GM19372 (cell line): ENCODE results near the gene CACUL1.
"Not testable (repeated sequence)": the region's sequence is repeated elsewhere in the genome, so short reads cannot be mapped to it uniquely, and the experiment has no call there.

Experiments used
- ATAC-seq: cut with Tn5 transposase; IDR thresholded peaks from one replicate; pipeline ENCODE4 v1.9.1; 2021; ENCODE audit warnings: mild to moderate bottlenecking, low read depth, moderate library complexity; ENCODE audit not compliant: unreplicated experiment

Gene CACUL1

GRCh38 chr10:118754556-118755423 lies at the start of gene CACUL1:
Gene CACUL1 (minus strand): TSS chr10:118754970. CDS start chr10:118754762, 208 bp downstream.
- ATAC-seq, result peak; percentile 92

- ATAC-seq, result no peak
Measured at GRCh38 chr10:118804262-118804773, 49.5 kb upstream of the CACUL1 start.

GRCh38 chr10:118802126-118802793 lies 47.5 kb upstream of the CACUL1 start:
- no peak for ATAC-seq

GRCh38 chr10:118800920-118801319 lies 46.1 kb upstream of the CACUL1 start:
- no peak for ATAC-seq

- no peak for ATAC-seq
Measured at GRCh38 chr10:118799777-118800176, 45.0 kb upstream of the CACUL1 start.

- ATAC-seq, result no peak
Measured at GRCh38 chr10:118798231-118798662, 43.5 kb upstream of the CACUL1 start.

- not testable (repeated sequence) for ATAC-seq
Measured at GRCh38 chr10:118794971-118795370, 40.2 kb upstream of the CACUL1 start.

- ATAC-seq, result no peak
Measured at GRCh38 chr10:118793545-118793944, 38.8 kb upstream of the CACUL1 start.

- ATAC-seq, result no peak
Measured at GRCh38 chr10:118792526-118792925, 37.8 kb upstream of the CACUL1 start.

GRCh38 chr10:118790058-118790457 lies 35.3 kb upstream of the CACUL1 start:
- ATAC-seq, result no peak

- no peak for ATAC-seq
Measured at GRCh38 chr10:118785551-118785950, 30.8 kb upstream of the CACUL1 start.

GRCh38 chr10:118783776-118784545 lies 29.2 kb upstream of the CACUL1 start:
- no peak for ATAC-seq

GRCh38 chr10:118782916-118783465 lies 28.2 kb upstream of the CACUL1 start:
- not testable (repeated sequence) for ATAC-seq

GRCh38 chr10:118781541-118781940 lies 26.8 kb upstream of the CACUL1 start:
- ATAC-seq, result no peak

GRCh38 chr10:118778727-118779126 lies 24.0 kb upstream of the CACUL1 start:
- ATAC-seq, result no peak

GRCh38 chr10:118776960-118777359 lies 22.2 kb upstream of the CACUL1 start:
- ATAC-seq, result no peak

GRCh38 chr10:118776033-118776432 lies 21.3 kb upstream of the CACUL1 start:
- ATAC-seq, result no peak

GRCh38 chr10:118775478-118775877 lies 20.7 kb upstream of the CACUL1 start:
- ATAC-seq, result no peak

GRCh38 chr10:118773041-118773440 lies 18.3 kb upstream of the CACUL1 start:
- no peak for ATAC-seq

GRCh38 chr10:118771976-118772375 lies 17.2 kb upstream of the CACUL1 start:
- ATAC-seq, result no peak
